Measurements from ENCODE around the gene ANTXR1. TPM values are rescaled to one million over a fixed set of nuclear protein-coding genes. Genes with fewer than 3 reads are reported as not detected.

ANTXR1 gene
- total and polyA plus RNA-seq, 4 experiments from 2014 or later: 0.58 TPM; not detected in 3

DNA sequence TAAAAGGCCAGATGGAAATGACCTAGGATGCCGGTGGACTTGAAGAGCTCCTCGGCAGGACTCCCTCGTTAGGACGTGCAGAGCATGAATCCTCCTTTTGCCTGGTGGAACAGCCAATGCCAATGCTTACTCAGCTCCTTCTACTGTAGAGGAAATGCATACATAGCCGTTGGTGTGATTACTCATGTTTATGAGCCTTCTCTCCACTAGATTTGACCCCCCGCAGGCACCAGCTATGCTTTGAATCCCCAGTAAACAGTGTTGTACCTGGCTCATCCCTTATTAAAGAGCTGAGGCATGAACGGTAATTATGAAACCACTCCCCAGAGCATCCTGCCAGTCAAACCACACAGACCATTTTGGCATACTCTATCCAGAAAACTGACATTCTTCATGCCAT is 172.8 kb downstream of the ANTXR1 start:
- H3K9me3 ChIP-seq (ENCODE audit: control insufficient read depth in 1 of 2, low read length in 2 of 2): no peaks in the 10 kb centered on the region
- H3K4me3 ChIP-seq (ENCODE audit: low read length in 2 of 2): no peak overlapping the region
- intact Hi-C loops (cut with micrococcal nuclease): no loop called here
- H3K36me3 Mint-ChIP-seq: no peaks in the 10 kb centered on the region
- H3K27ac Mint-ChIP-seq: no peak overlapping the region
- no peak overlapping the region for H3K27ac ChIP-seq (ENCODE audit: low read depth, low read length)
- H3K4me1 Mint-ChIP-seq: no peaks in the 10 kb centered on the region
- CTCF ChIA-PET (ENCODE audit: partially characterized antibody): no interaction called here
- H3K36me3 ChIP-seq (ENCODE audit: insufficient read depth, low read length): no peaks in the 10 kb centered on the region
- no peak for DNase-seq
- POLR2A ChIA-PET (ENCODE audit: partially characterized antibody): no interaction called here
- H3K4me3 Mint-ChIP-seq: no peak overlapping the region
- peaks cover 0 to 1% (median 0%) of the 10 kb centered on the region in 8 donors for H3K9me3 Mint-ChIP-seq
- H3K27me3 ChIP-seq (ENCODE audit: insufficient read depth, low read length): no peaks in the 10 kb centered on the region
- H3K27me3 Mint-ChIP-seq: peaks cover 3 to 25% of the 10 kb centered on the region in 2 donors
- H3K4me1 ChIP-seq (ENCODE audit: insufficient read depth, low read length): no peaks in the 10 kb centered on the region

DNA sequence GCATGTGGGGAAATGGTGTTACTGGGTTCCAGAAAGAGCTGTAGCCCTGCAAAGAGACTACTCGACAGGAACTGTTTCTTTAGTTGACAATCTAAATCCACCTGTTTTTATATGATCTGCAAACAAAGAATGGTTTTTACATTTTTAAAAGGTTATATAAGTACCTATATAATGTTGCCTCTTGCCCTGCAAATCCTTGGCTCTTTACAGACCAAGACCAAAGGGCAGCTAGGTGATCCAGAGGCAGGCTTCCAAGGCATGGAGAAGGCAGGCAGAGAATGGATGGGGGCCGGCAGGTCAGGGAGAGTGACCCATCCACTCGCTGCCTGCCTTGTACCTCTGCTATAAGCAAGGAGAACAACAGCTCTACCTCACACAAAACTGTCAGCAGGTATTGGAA is 173.6 kb downstream of the ANTXR1 start:
- Histone ChIP-seq H3K4me3 (ENCODE audit: low read length in 2 of 2) (no peak overlapping the region), H3K27ac (ENCODE audit: low read depth, low read length) (no peak overlapping the region), H3K27me3 (ENCODE audit: insufficient read depth, low read length) (no peaks in the 10 kb centered on the region), H3K36me3 (ENCODE audit: insufficient read depth, low read length) (no peaks in the 10 kb centered on the region), H3K9me3 (ENCODE audit: control insufficient read depth in 1 of 2, low read length in 2 of 2) (no peaks in the 10 kb centered on the region), H3K4me1 (ENCODE audit: insufficient read depth, low read length) (no peaks in the 10 kb centered on the region)
- no peaks in the 10 kb centered on the region for H3K36me3 Mint-ChIP-seq
- ChIA-PET CTCF (ENCODE audit: partially characterized antibody) (no interaction called here), POLR2A (ENCODE audit: partially characterized antibody) (no interaction called here)
- no peak overlapping the region for H3K4me3 Mint-ChIP-seq
- DNase-seq: no peak
- intact Hi-C loops (cut with micrococcal nuclease): no loop called here
- H3K9me3 Mint-ChIP-seq: no peaks in the 10 kb centered on the region
- peaks cover 2 to 20% of the 10 kb centered on the region in 2 donors for H3K27me3 Mint-ChIP-seq
- H3K27ac Mint-ChIP-seq: no peak overlapping the region
- H3K4me1 Mint-ChIP-seq: no peaks in the 10 kb centered on the region

DNA sequence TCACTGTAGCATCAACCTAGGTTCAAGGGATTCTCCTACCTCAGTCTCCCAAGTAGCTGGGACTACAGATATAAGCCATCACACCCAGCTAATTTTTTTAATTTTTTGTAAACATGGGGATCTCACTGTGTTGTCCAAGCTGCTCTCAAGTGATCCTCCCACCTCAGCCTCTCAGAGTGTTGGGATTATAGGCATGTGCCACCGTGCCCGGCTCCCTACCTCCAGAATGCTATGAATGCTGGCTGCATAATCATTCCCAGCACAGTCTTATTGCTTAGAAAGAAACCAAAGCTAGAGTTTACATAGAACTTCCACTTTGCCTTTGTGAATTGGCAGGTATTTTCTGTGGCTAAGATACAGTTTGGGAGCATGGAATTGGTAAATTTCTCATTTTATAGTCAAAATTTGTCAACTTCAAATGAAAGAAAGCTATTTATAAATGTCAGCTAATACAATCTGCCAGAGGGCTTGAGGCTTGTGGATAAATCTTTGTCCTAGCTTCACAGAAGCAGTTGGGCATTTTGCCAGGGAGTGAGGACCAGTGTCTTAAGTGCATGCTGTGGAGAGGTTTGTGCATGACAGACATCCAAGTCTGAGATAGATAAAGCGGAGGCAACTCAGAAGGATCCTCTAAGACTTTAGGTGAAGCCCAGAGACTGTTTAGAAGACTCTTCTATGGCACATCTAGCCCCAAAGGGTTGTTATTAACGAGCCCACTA is 175.4 kb downstream of the ANTXR1 start:
- no peak overlapping the region for H3K4me3 ChIP-seq (ENCODE audit: low read length in 2 of 2)
- POLR2A ChIA-PET (ENCODE audit: partially characterized antibody): no interaction called here
- no peaks in the 10 kb centered on the region for H3K4me1 ChIP-seq (ENCODE audit: insufficient read depth, low read length)
- H3K27ac ChIP-seq (ENCODE audit: low read depth, low read length): no peak overlapping the region
- Mint-ChIP-seq H3K27ac (no peak overlapping the region), H3K9me3 (no peaks in the 10 kb centered on the region), H3K36me3 (no peaks in the 10 kb centered on the region), H3K4me1 (no peaks in the 10 kb centered on the region), H3K27me3 (peaks cover 6 to 20% of the 10 kb centered on the region in 2 donors), H3K4me3 (no peak overlapping the region)
- H3K27me3 ChIP-seq (ENCODE audit: insufficient read depth, low read length): no peaks in the 10 kb centered on the region
- no peak for DNase-seq
- CTCF ChIA-PET (ENCODE audit: partially characterized antibody): no interaction called here
- H3K36me3 ChIP-seq (ENCODE audit: insufficient read depth, low read length): no peaks in the 10 kb centered on the region
- no peaks in the 10 kb centered on the region for H3K9me3 ChIP-seq (ENCODE audit: control insufficient read depth in 1 of 2, low read length in 2 of 2)
- intact Hi-C loops (cut with micrococcal nuclease): no loop called here

DNA sequence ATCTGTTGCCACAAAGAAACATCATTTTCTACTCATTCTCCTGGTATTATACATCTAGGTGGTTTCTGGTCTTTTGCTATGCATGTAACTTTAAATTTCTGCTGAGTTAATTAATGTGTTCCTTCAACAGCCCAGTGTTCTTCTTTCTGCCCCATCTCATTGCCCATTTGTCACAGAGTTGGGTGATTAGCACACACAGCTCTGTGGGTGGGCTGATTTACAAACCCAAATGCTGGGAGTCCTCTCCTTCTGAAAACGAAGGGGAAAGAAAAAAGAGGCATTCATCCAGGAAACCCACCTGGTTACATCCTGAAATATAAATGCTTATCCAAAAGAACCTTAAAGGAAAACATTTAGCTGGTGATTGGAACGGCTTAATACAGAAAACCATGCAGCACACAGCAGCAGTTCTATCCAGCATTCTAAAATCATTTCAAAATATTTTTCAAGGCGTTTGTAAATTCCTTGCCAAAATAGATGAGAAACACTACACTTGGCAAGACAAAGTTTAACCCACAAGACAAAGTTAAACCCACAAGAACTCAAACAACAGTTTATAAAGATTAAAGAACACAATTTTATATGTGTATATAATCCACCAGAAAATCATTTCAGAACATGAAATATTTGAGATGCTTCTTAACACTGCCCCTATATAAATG is 177.9 kb downstream of the ANTXR1 start:
- Mint-ChIP-seq H3K36me3 (no peaks in the 10 kb centered on the region), H3K4me1 (no peaks in the 10 kb centered on the region), H3K27ac (no peak overlapping the region), H3K9me3 (no peaks in the 10 kb centered on the region), H3K27me3 (peaks cover 5 to 18% of the 10 kb centered on the region in 2 donors), H3K4me3 (no peak overlapping the region)
- CTCF ChIA-PET (ENCODE audit: partially characterized antibody): no interaction called here
- POLR2A ChIA-PET (ENCODE audit: partially characterized antibody): no interaction called here
- intact Hi-C loops (cut with micrococcal nuclease): no loop called here
- Histone ChIP-seq H3K27me3 (ENCODE audit: insufficient read depth, low read length) (no peaks in the 10 kb centered on the region), H3K4me1 (ENCODE audit: insufficient read depth, low read length) (no peaks in the 10 kb centered on the region), H3K4me3 (ENCODE audit: low read length in 2 of 2) (no peak overlapping the region), H3K36me3 (ENCODE audit: insufficient read depth, low read length) (no peaks in the 10 kb centered on the region), H3K27ac (ENCODE audit: low read depth, low read length) (no peak overlapping the region), H3K9me3 (ENCODE audit: control insufficient read depth in 1 of 2, low read length in 2 of 2) (no peaks in the 10 kb centered on the region)
- no peak for DNase-seq

DNA sequence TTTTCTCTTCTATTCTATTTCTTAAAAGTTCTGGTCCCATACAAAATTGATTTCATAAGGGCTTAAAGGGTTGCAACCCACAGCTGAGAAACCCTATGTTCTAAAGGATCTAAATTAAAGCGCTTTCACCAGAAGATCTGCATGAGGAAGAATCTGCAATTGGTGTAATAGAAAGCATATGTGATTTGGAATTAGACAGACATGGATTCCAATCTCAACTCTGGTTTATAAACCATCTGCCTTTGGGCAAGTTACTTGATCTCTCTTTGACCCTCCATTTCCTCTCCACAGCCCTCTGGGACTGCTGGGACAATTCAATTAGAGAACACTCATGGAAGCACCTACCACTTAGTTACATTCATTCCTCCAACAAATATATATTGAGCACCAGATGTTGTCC is 178.7 kb downstream of the ANTXR1 start:
- no peak overlapping the region for H3K4me3 Mint-ChIP-seq
- peaks cover 5 to 18% of the 10 kb centered on the region in 2 donors for H3K27me3 Mint-ChIP-seq
- no peaks in the 10 kb centered on the region for H3K4me1 ChIP-seq (ENCODE audit: insufficient read depth, low read length)
- H3K36me3 Mint-ChIP-seq: no peaks in the 10 kb centered on the region
- no peak overlapping the region for H3K27ac Mint-ChIP-seq
- no peak overlapping the region for H3K4me3 ChIP-seq (ENCODE audit: low read length in 2 of 2)
- no peaks in the 10 kb centered on the region for H3K36me3 ChIP-seq (ENCODE audit: insufficient read depth, low read length)
- no peaks in the 10 kb centered on the region for H3K9me3 Mint-ChIP-seq
- H3K27ac ChIP-seq (ENCODE audit: low read depth, low read length): no peak overlapping the region
- no peaks in the 10 kb centered on the region for H3K9me3 ChIP-seq (ENCODE audit: control insufficient read depth in 1 of 2, low read length in 2 of 2)
- ChIA-PET CTCF (ENCODE audit: partially characterized antibody) (no interaction called here), POLR2A (ENCODE audit: partially characterized antibody) (no interaction called here)
- no peaks in the 10 kb centered on the region for H3K27me3 ChIP-seq (ENCODE audit: insufficient read depth, low read length)
- DNase-seq: no peak
- intact Hi-C loops (cut with micrococcal nuclease): no loop called here
- no peaks in the 10 kb centered on the region for H3K4me1 Mint-ChIP-seq

DNA sequence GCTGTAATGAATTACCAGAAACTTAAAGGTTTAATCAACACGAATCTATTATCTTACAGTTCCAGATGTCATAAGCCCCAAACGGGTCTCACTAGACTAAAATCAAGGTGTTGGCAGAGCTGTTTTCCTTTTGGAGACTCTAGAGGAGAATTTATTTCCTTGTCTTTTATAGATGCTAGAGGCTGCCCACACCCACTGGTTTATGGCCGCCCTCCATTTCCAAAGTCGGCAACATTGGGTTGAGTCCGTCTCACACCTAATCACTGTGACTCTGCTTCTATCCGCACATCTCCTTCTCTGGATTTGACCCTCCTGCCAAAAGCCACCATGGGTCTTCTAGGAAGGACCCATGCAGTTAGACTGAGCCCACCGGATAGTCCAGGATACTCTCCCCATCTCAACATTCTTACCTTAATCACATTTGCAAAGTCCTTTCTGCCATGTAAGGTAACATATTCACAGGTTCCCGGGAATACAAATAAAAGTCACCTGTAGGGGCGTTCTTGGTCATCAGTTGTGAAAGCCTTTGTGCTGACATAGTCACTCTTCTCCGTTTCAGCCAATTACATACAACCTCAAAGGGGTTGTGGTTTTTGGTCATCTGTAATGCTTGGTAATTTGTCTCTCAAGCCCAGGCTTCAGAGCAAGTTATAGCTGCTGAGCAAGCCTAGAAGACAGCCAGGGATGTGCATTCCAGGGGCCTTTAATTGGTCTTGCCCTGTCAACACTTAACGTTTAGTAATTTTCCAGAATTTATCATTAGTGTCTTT is 179.4 kb downstream of the ANTXR1 start:
- CTCF ChIA-PET (ENCODE audit: partially characterized antibody): no interaction called here
- no peaks in the 10 kb centered on the region for H3K4me1 ChIP-seq (ENCODE audit: insufficient read depth, low read length)
- H3K27me3 Mint-ChIP-seq: peaks cover 5 to 18% of the 10 kb centered on the region in 2 donors
- no peaks in the 10 kb centered on the region for H3K27me3 ChIP-seq (ENCODE audit: insufficient read depth, low read length)
- no peak overlapping the region for H3K4me3 ChIP-seq (ENCODE audit: low read length in 2 of 2)
- intact Hi-C loops (cut with micrococcal nuclease): no loop called here
- POLR2A ChIA-PET (ENCODE audit: partially characterized antibody): no interaction called here
- no peaks in the 10 kb centered on the region for H3K9me3 Mint-ChIP-seq
- no peak for DNase-seq
- no peaks in the 10 kb centered on the region for H3K36me3 ChIP-seq (ENCODE audit: insufficient read depth, low read length)
- no peak overlapping the region for H3K27ac Mint-ChIP-seq
- no peaks in the 10 kb centered on the region for H3K36me3 Mint-ChIP-seq
- H3K4me3 Mint-ChIP-seq: no peak overlapping the region
- no peak overlapping the region for H3K27ac ChIP-seq (ENCODE audit: low read depth, low read length)
- no peaks in the 10 kb centered on the region for H3K4me1 Mint-ChIP-seq
- no peaks in the 10 kb centered on the region for H3K9me3 ChIP-seq (ENCODE audit: control insufficient read depth in 1 of 2, low read length in 2 of 2)

DNA sequence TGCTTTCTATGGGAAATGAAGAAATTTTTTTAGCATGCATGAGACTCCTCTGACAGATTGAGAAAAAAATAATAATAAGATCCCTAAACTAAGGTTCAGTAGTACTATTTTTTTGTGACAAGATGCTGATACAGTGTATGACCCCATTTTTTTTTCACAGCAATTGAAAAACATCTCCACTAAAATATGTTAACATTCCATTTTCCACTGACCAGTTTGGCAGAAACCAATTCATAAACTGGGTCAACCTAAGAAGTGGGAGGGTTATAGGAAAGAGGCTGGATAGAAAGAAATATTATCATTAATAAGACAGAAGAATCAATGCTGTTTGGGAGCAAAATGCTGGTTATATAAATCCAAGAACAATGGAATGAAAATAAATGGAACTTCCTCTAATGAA is 182.7 kb downstream of the ANTXR1 start:
- Mint-ChIP-seq H3K9me3 (no peaks in the 10 kb centered on the region), H3K27ac (no peak overlapping the region), H3K27me3 (peaks cover 3 to 4% of the 10 kb centered on the region in 2 donors), H3K4me1 (no peaks in the 10 kb centered on the region), H3K36me3 (no peaks in the 10 kb centered on the region), H3K4me3 (no peak overlapping the region)
- CTCF ChIA-PET (ENCODE audit: partially characterized antibody): no interaction called here
- POLR2A ChIA-PET (ENCODE audit: partially characterized antibody): no interaction called here
- no peak overlapping the region for H3K27ac ChIP-seq (ENCODE audit: low read depth, low read length)
- no peak overlapping the region for H3K4me3 ChIP-seq (ENCODE audit: low read length in 2 of 2)
- no peaks in the 10 kb centered on the region for H3K27me3 ChIP-seq (ENCODE audit: insufficient read depth, low read length)
- H3K36me3 ChIP-seq (ENCODE audit: insufficient read depth, low read length): no peaks in the 10 kb centered on the region
- no peak for DNase-seq
- H3K9me3 ChIP-seq (ENCODE audit: control insufficient read depth in 1 of 2, low read length in 2 of 2): no peaks in the 10 kb centered on the region
- H3K4me1 ChIP-seq (ENCODE audit: insufficient read depth, low read length): no peaks in the 10 kb centered on the region
- intact Hi-C loops (cut with micrococcal nuclease): no loop called here
